GM21576 (cell line): ENCODE measurements around the gene SHC3.

Experiments used
- ATAC-seq: cut with Tn5 transposase; IDR thresholded peaks from one replicate; pipeline ENCODE4 v1.9.1; 2021; ENCODE audit warnings: mild to moderate bottlenecking, moderate library complexity; ENCODE audit not compliant: unreplicated experiment

SHC3 gene

GRCh38 chr9:89187541-89187940 lies 8.9 kb upstream of the SHC3 start:
- ATAC-seq = no peak

GRCh38 chr9:89186960-89187359 lies 8.3 kb upstream of the SHC3 start:
- ATAC-seq = no peak

GRCh38 chr9:89185980-89186379 lies 7.4 kb upstream of the SHC3 start:
- ATAC-seq = no peak

- ATAC-seq = no peak
Measured at GRCh38 chr9:89183146-89183545, 4.5 kb upstream of the SHC3 start.

GRCh38 chr9:89182369-89182768 lies 3.8 kb upstream of the SHC3 start:
- no peak for ATAC-seq

GRCh38 chr9:89179895-89180734 lies 1.5 kb upstream of the SHC3 start:
- no peak for ATAC-seq

- no peak for ATAC-seq
Measured at GRCh38 chr9:89179540-89179894, 899 bp upstream of the SHC3 start.

- no peak for ATAC-seq
Measured at GRCh38 chr9:89178830-89179539, 367 bp upstream of the SHC3 start.

- no peak for ATAC-seq
Measured at GRCh38 chr9:89177012-89177943, 1.3 kb downstream of the SHC3 start.

GRCh38 chr9:89175828-89176261 lies 2.8 kb downstream of the SHC3 start:
- no peak for ATAC-seq

- ATAC-seq = no peak
Measured at GRCh38 chr9:89174291-89174690, 4.3 kb downstream of the SHC3 start.

GRCh38 chr9:89173072-89173471 lies 5.5 kb downstream of the SHC3 start:
- ATAC-seq = no peak

- ATAC-seq = no peak
Measured at GRCh38 chr9:89172398-89172797, 6.2 kb downstream of the SHC3 start.

GRCh38 chr9:89171693-89172092 lies 6.9 kb downstream of the SHC3 start:
- no peak for ATAC-seq

- no peak for ATAC-seq
Measured at GRCh38 chr9:89171231-89171630, 7.4 kb downstream of the SHC3 start.

- no peak for ATAC-seq
Measured at GRCh38 chr9:89168901-89169813, 9.5 kb downstream of the SHC3 start.

GRCh38 chr9:89167788-89168187 lies 10.8 kb downstream of the SHC3 start:
- ATAC-seq = no peak

- ATAC-seq = no peak
Measured at GRCh38 chr9:89166852-89167251, 11.8 kb downstream of the SHC3 start.

GRCh38 chr9:89165880-89166279 lies 12.7 kb downstream of the SHC3 start:
- ATAC-seq = no peak

- ATAC-seq = no peak
Measured at GRCh38 chr9:89165341-89165740, 13.3 kb downstream of the SHC3 start.
